ENCODE results near the gene THOC2.
"Not testable (repeated sequence)": the region's sequence is repeated elsewhere in the genome, so short reads cannot be mapped to it uniquely, and the experiment has no call there.

Gene THOC2

DNA sequence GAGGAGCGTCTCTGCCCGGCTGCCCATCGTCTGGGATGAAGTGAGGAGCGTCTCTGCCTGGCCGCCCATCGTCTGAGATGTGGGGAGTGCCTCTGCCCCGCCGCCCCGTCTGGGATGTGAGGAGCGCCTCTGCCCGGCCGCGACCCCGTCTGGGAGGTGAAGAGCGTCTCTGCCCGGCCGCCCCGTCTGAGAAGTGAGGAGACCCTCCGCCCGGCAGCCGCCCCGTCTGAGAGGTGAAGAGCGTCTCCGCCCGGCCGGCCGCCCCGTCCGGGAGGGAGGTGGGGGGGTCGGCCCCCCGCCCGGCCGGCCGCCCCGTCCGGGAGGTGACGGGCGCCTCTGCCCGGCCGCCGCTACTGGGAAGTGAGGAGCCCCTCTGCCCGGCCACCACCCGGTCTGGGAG, 1.2 kb upstream of the THOC2 start:
- DNase-seq = not testable (repeated sequence)

- peak; percentile 7 for DNase-seq
These were observed 724 bp downstream of the THOC2 start for GRCh38 chrX:123731987-123732669.

DNA sequence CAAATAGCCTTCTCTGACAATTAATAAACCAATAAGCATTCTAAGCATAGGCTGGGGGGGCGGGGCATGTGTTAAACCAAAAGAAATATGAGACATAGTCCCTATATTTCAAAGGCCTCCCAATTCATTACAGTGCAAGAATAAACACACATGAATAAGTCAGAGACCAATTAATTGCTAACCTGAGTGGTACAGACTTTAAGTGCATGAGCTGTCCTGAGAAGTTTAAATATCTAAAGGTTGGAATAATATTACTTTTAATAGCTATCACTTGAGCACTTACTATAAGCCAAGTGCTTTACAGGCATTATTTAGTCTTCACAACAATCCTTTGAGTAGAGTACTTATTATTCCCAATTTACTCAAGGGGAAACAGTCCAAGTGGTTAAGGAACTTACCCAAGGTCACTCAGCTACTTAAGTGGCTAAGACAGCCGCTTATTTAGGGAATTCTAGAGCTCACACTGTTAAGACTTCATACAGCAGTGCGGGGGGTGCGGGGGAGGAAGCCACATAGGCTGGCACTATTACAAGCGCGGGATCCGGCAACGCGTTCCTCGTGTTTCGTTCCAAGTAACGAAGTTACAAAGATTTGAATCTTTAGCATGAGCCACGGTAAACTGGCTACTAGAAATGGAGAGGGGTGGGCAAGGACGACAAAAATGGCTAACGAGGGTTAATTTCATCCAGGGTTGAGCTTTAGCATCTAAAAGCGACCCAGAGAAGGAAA, 1.4 kb downstream of the THOC2 start:
- DNase-seq = peak; percentile 15

DNA sequence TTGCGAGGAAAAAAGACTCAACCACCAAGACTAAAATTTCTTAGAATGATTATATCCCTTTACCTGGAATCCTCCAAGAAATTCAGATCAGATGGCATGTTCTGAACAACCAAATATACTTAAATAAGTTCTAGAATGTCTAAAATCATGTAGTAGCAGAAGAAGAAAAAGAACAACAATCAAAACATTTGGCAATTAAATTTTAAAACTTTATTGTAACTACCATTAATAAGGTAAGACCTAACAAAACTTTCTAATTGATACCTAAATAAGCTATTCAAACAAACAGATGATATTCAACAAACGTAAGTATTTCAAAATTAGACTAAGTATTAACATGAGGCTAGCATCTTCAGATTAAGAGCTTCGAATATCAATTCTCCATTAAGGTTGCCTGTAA, 4.3 kb downstream of the THOC2 start:
- no peak for DNase-seq

DNA sequence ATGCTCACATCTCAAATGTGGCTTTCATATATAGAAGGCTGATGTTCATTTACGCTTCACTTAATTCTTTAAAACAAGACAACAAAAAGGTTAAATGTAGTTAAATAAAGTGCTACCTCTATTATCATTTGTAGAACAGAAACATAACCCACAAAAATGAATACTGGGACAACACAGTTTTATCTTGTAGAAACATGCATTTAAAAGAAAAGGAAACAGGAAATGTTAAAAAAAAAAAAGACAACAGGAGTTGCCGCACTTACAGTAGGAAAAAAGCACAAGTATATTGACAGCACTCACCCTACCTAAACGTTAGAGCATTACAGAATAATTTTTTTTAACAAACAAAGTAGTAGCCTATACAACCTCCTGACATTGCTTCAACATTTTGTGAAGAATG, 4.8 kb downstream of the THOC2 start:
- no peak for DNase-seq

- DNase-seq = not testable (repeated sequence)
These were observed 10.7 kb downstream of the THOC2 start for GRCh38 chrX:123722193-123722592.

- no peak for DNase-seq
These were observed 12.4 kb downstream of the THOC2 start for GRCh38 chrX:123720486-123720885.

GRCh38 chrX:123713841-123714240, 19.0 kb downstream of the THOC2 start:
- DNase-seq = no peak

GRCh38 chrX:123713434-123713833, 19.4 kb downstream of the THOC2 start:
- DNase-seq = no peak

DNA sequence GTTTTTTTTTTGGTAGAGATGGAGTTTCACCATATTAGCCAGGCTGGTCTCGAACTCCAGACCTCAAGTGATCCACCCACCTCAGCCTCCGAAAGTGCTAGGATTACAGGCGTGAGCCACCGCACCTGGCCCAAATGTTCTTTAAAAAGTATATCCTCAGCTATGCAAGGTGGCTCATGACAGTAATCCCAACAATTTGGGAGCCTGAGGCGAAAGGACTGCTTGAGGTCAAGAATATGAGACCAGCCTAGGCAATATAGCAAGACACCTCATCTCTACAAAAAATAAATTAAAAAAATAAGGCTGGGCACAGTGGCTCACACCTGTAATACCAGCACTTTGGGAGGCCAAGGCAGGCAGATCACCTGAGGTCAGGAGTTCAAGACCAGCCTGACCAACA, 21.7 kb downstream of the THOC2 start:
- not testable (repeated sequence) for DNase-seq

DNA sequence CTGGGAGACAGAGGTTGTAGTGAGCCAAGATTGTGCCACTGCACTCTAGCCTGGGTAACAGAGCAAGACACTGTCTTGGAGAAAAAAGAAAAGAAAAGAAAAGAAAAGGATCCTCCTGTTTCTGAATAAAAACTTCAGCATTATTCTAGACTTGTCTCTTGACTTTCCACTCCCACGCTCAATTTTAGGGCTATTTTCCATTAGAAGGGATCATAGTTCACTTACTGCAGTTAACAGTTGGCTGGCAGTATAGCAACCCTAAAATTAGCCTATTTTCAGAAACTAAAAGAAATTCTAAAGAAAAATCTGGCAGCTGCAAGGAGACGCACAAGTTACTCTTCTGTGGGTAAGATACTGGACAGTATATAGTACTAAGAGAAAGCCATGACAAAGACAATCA, 28.1 kb downstream of the THOC2 start:
- DNase-seq = no peak

DNA sequence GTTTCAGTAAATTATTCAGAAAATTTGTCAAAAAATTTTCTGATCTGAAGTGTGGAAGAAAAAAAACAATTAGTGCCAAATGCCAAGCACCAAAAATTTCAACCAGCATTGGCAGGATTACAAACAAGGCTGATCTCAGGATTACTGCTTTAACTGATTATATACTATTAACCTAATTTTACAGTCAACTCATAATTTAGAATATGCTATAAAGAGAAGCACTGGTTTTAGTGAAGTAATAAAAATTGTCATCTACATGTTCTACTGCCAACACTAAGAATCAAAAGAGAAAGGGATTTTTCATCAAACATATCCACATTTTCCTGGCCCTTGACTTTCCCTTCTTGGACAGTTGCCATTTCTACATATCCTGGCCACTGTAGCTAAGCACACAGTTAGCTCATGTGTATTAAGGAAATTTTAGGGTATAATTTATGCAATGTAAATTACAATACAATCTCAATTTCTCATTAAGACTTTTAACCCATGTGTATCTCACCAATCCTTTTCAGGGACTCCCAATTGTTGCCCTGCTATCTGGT, 33.8 kb downstream of the THOC2 start:
- DNase-seq = no peak

DNA sequence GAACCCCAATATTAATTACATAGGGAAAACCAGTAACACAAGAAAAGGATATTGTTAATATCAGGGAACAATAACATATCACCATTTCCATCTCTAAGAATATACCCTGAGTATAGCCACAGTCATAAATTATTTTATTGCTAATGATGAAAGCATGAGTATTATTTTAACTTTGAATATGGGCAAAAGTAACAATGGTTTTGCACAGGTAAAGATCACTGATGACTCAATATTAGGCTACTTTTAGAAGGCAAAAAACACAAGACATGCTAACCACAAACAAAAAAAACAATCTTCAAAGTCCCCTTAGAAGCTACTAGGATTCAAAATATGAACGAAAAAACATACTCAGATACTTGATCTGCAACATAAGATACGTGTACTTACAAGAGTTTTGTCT, 36.5 kb downstream of the THOC2 start:
- no peak for DNase-seq

DNA sequence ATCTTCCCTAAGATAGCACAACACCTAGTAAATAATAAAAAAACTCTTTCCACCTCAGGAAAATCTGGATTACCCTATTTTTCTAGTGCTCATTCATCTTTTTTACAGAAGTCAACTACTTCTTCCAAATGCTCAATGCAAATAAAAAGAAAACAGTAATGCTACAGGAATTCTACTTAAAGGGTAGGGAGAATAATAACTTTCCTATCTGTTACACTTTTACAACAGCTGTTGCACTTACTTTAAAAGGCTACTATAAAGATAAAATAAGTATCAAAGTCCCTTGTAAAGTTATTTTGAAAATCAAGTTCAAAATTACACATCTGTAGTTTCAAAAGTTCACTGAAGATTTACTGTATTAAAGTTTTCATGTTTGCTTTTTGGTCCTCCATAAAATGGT, 37.6 kb downstream of the THOC2 start:
- DNase-seq = no peak

GRCh38 chrX:123691776-123692175, 41.1 kb downstream of the THOC2 start:
- DNase-seq = no peak

GRCh38 chrX:123688524-123688923, 44.3 kb downstream of the THOC2 start:
- DNase-seq = no peak

DNA sequence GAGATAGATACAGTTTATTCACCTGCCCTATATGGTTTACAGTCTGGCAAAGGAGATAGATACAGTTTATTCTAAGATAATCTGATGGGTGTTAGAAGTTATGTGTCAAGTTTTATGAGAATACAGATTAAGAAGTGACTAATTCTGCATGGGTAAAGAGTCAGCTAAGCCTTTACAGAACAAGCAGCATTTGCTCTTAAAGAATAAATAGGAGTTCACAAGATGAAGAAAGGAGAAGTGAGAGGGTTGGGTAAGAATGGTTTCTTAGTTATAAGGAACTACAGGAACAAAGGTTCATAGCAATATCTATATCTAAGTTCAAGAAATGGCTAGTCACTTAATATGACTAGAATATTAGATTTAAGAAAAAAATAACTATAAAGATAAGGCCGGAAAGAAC, 47.6 kb downstream of the THOC2 start:
- no peak for DNase-seq

GRCh38 chrX:123682186-123682585, 50.7 kb downstream of the THOC2 start:
- DNase-seq = no peak

- not testable (repeated sequence) for DNase-seq
These were observed 53.0 kb downstream of the THOC2 start for GRCh38 chrX:123679733-123680460.

DNA sequence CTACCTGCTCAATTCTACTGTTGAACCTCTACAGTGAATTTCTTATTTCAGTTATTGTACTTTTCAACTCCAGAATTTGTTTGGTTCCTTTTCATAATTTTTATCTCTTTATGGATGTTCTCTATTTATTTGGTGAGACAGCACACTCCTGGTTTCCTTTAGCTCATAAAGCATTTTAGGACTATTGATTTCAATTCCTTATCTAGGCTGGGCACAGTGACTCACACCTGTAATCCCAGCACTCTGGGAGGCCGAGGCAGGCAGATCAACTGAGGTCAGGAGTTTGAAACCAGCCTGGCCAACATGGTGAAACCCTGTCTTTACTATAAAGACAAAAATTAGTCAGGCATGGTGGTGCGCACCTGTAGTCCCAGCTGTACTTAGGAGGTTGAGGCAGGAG, 57.7 kb downstream of the THOC2 start:
- DNase-seq = no peak

DNA sequence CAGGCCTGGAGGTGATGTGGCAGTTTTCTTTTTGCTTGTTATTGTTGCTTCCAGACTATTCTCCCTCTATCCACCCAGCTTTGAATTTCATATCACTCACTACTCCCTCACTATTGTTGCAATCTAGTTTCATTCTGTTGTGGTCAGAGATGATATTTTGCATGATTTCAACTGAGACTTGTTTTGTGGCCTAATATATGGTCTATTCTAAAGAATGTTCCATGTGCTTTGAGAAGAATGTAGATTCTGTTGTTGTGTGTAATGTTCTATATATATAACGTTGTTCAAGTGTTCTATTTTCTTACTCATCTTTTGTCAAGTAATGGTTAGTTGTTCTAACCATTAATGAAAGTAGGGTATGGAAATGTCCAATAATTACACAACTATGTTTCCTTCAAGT, 59.0 kb downstream of the THOC2 start:
- no peak for DNase-seq

DNA sequence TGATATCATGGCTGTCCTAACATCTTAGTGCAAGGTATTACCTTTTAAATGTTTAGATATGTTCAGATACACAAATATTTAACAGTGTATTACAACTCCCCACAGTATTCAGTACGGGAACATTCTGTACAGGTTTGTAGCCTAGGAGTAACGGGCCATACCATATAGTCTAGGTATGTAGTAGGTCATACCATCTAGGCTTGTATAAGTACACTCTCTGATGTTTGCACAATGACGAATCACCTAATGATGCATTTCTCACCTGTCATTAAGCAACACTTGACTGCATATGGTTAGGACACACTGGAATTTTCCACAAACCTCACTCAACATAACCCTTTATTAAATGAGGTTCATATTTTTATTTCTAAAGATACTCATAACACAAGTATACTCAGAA, 67.7 kb downstream of the THOC2 start:
- DNase-seq = no peak

GRCh38 chrX:123664467-123665167, 68.2 kb downstream of the THOC2 start:
- DNase-seq = not testable (repeated sequence)
